ENCODE measurements around the gene CFAP97D1. TPM values are rescaled to one million over a fixed set of nuclear protein-coding genes. Genes with fewer than 3 reads are reported as not detected.
A peak's percentile ranks its signal among the peaks of the same experiment; 100 is the strongest.

Gene CFAP97D1
- polyA plus RNA-seq, 1 experiment: 0.02 TPM

- TF ChIP-seq CTCF (IDR thresholded peaks at IDR 0.05; ENCODE audit: low read depth, low read length): no peak
- POLR2A ChIA-PET: no interaction called here
- DNase-seq (ENCODE audit: low read depth, low spot score): no peak
Observed at GRCh38 chr17:43774304-43775250, 5.7 kb upstream of the CFAP97D1 start.

GRCh38 chr17:43778337-43779144, 1.7 kb upstream of the CFAP97D1 start, which contains the start of gene DUSP3:
DUSP3 (minus strand) TSS chr17:43778977; CDS start chr17:43778924, 53 bp downstream.
- CTCF ChIA-PET: interaction anchor here (0.6 to 1.0 kb wide), 2 partner anchors 13 to 114 kb away, joined by 3 to 4 read pairs; no protein-coding TSS in a partner anchor
- Histone ChIP-seq H3K27me3 (ENCODE audit: control insufficient read depth, insufficient read depth, low read length) (no peaks in the 10 kb centered on the region), H3K27ac (ENCODE audit: low read depth, low read length) (peak within 1 kb of the TSS; percentile 89), H3K4me3 (ENCODE audit: low read depth, low read length) (peak within 1 kb of the TSS; percentile 86), H3K9me3 (ENCODE audit: control insufficient read depth, insufficient read depth, low read length) (no peaks in the 10 kb centered on the region)
- peak; percentile 81 for DNase-seq (ENCODE audit: low read depth, low spot score)
- POLR2A ChIA-PET: interaction anchor here (0.6 to 1.0 kb wide), 4 partner anchors 12 to 233 kb away, joined by 3 to 4 read pairs (median 3); no protein-coding TSS in a partner anchor
- TF ChIP-seq CTCF (IDR thresholded peaks at IDR 0.05; ENCODE audit: low read depth, low read length): no peak

More at GRCh38 chr17:43774304-43775250, 5.7 kb upstream of the CFAP97D1 start:
- no peaks in the 10 kb centered on the region for H3K27me3 ChIP-seq (ENCODE audit: control insufficient read depth, insufficient read depth, low read length)
- no peaks in the 10 kb centered on the region for H3K9me3 ChIP-seq (ENCODE audit: control insufficient read depth, insufficient read depth, low read length)
- no peak overlapping the region for H3K4me3 ChIP-seq (ENCODE audit: low read depth, low read length)
- CTCF ChIA-PET: interaction anchor here (2.3 kb wide), 1 partner anchor 8 kb away, joined by 18 read pairs; no protein-coding TSS in a partner anchor
- H3K27ac ChIP-seq (ENCODE audit: low read depth, low read length): no peak overlapping the region

- Histone ChIP-seq H3K27me3 (ENCODE audit: control insufficient read depth, insufficient read depth, low read length) (no peaks in the 10 kb centered on the region), H3K4me3 (ENCODE audit: low read depth, low read length) (peak overlapping the region; percentile 86), H3K27ac (ENCODE audit: low read depth, low read length) (peak overlapping the region; percentile 61), H3K9me3 (ENCODE audit: control insufficient read depth, insufficient read depth, low read length) (no peaks in the 10 kb centered on the region)
- ChIA-PET CTCF (interaction anchor here (0.6 to 0.7 kb wide), 2 partner anchors 13 to 115 kb away, joined by 4 read pairs; no protein-coding TSS in a partner anchor), POLR2A (interaction anchor here (0.6 to 1.0 kb wide), 3 partner anchors 39 to 234 kb away, joined by 3 to 4 read pairs (median 3); no protein-coding TSS in a partner anchor)
- no peak for DNase-seq (ENCODE audit: low read depth, low spot score)
- peak; percentile 30 for TF ChIP-seq CTCF (IDR thresholded peaks at IDR 0.05; ENCODE audit: low read depth, low read length)
Observed at GRCh38 chr17:43779145-43780125, 800 bp upstream of the CFAP97D1 start.

- H3K27me3 ChIP-seq (ENCODE audit: control insufficient read depth, insufficient read depth, low read length): no peaks in the 10 kb centered on the region
- no peaks in the 10 kb centered on the region for H3K9me3 ChIP-seq (ENCODE audit: control insufficient read depth, insufficient read depth, low read length)
- DNase-seq (ENCODE audit: low read depth, low spot score): no peak
- TF ChIP-seq CTCF (IDR thresholded peaks at IDR 0.05; ENCODE audit: low read depth, low read length): no peak
- ChIA-PET CTCF (interaction anchor here (2.0 kb wide), 1 partner anchor 63 kb away, joined by 6 read pairs; no protein-coding TSS in a partner anchor), POLR2A (no interaction called here)
- no peak overlapping the region for H3K27ac ChIP-seq (ENCODE audit: low read depth, low read length)
- H3K4me3 ChIP-seq (ENCODE audit: low read depth, low read length): no peak overlapping the region
Observed at GRCh38 chr17:43782913-43783680, 2.9 kb downstream of the CFAP97D1 start.
